SK-N-SH (cell line): ENCODE results near the gene CAMK2D. TPM values are rescaled to one million over a fixed set of nuclear protein-coding genes. Genes with fewer than 3 reads are reported as not detected.

ENCODE experiments used
- CTCF ChIA-PET: fragments of 300-600, 350-600 bp; formaldehyde crosslinking; extraction: SDS; loops from one replicate; lab custom pipeline; 2021; lab: Yijun Ruan, JAX
- POLR2A ChIA-PET: fragments of 350-600 bp; sonication (Branson Sonifier 250); formaldehyde crosslinking; extraction: SDS; loops from one replicate; lab custom pipeline; 2020; ENCODE audit warnings: antibody characterized with exemption, inconsistent platforms; lab: Yijun Ruan, JAX
- DNase-seq: peaks from one replicate; pipeline ENCODE4 v3.0.0; 2012
- H2AFZ ChIP-seq: fragments of 200-600 bp; sonication (generic); 2 replicates; pipeline ENCODE4 v1.8.1; 2016; ENCODE audit warnings: antibody characterized with exemption, mild to moderate bottlenecking, low read depth
- H3F3A ChIP-seq: fragments of 200-600 bp; sonication (generic); replicated peaks from 2 replicates; pipeline ENCODE3; 2016; ENCODE audit warnings: antibody characterized with exemption, mild to moderate bottlenecking; ENCODE audit not compliant: insufficient read depth
- H3K27ac ChIP-seq, 2 experiments: fragments of 200-500 bp in 1 of 2; fragments of 200-600 bp in 1 of 2; sonication (Bioruptor generic) in 1 of 2; sonication (generic), shearing (Covaris generic) in 1 of 2; 2 replicates each; pipeline versions ENCODE4 v1.5.1 to v1.6.1; 2014 to 2016; ENCODE audit warnings: low read depth in 2 of 2, inconsistent platforms in 1 of 2, low read length in 1 of 2, mild to moderate bottlenecking in 1 of 2, mixed read lengths in 1 of 2
- H3K27me3 ChIP-seq: fragments of 200-600 bp; sonication (generic), shearing (Covaris generic); 2 replicates; pipeline ENCODE4 v1.6.1; 2016; ENCODE audit warnings: mixed run types; ENCODE audit not compliant: insufficient read depth
- H3K36me3 ChIP-seq, 2 experiments: fragments of 200-500 bp in 1 of 2; fragments of 200-600 bp in 1 of 2; sonication (Bioruptor generic) in 1 of 2; sonication (generic) in 1 of 2; replicated peaks in 1 of 2; 2 replicates each; pipeline versions ENCODE3 to v1.5.1; 2014 to 2016; ENCODE audit warnings: low read length in 1 of 2, mild to moderate bottlenecking in 1 of 2; ENCODE audit not compliant: insufficient read depth in 2 of 2, control insufficient read depth in 1 of 2
- H3K4me1 ChIP-seq, 2 experiments: fragments of 200-500 bp in 1 of 2; fragments of 200-600 bp in 1 of 2; sonication (Bioruptor generic) in 1 of 2; sonication (generic), shearing (Covaris generic) in 1 of 2; 2 replicates each; pipeline versions ENCODE4 v1.5.1 to v1.6.1; 2014 to 2016; ENCODE audit warnings: low read depth in 1 of 2, low read length in 1 of 2, mixed run types in 1 of 2; ENCODE audit not compliant: insufficient read depth in 2 of 2, control insufficient read depth in 1 of 2
- H3K4me2 ChIP-seq: fragments of 200-600 bp; sonication (generic), shearing (Covaris generic); 2 replicates; pipeline ENCODE4 v1.6.1; 2017; ENCODE audit warnings: mixed run types
- H3K4me3 ChIP-seq, 2 experiments: fragments of 200-500 bp in 1 of 2; fragments of 200-600 bp in 1 of 2; sonication (Bioruptor generic) in 1 of 2; sonication (generic), shearing (Covaris generic) in 1 of 2; 2 replicates each; pipeline versions ENCODE4 v1.5.1 to v1.8.1; 2014 to 2016; ENCODE audit warnings: low read depth in 2 of 2, inconsistent platforms in 1 of 2, low read length in 1 of 2, mild to moderate bottlenecking in 1 of 2, mixed read lengths in 1 of 2, moderate library complexity in 1 of 2
- H3K79me2 ChIP-seq: fragments of 200-600 bp; sonication (generic); 2 replicates; pipeline ENCODE4 v1.8.1; 2017; ENCODE audit warnings: mild to moderate bottlenecking; ENCODE audit not compliant: insufficient read depth
- H3K9ac ChIP-seq: fragments of 200-600 bp; sonication (generic); 2 replicates; pipeline ENCODE4 v1.6.1; 2017; ENCODE audit warnings: mixed run types
- H3K9me2 ChIP-seq: fragments of 200-600 bp; sonication (generic); 2 replicates; pipeline ENCODE4 v1.6.1; 2017; ENCODE audit warnings: mixed run types
- H3K9me3 ChIP-seq: fragments of 200-600 bp; sonication (generic); 2 replicates; pipeline ENCODE4 v1.6.1; 2017; ENCODE audit warnings: mixed run types, mild to moderate bottlenecking, moderate library complexity
- H4K20me1 ChIP-seq: fragments of 200-600 bp; sonication (generic); 2 replicates; pipeline ENCODE4 v1.6.1; 2017; ENCODE audit warnings: mild to moderate bottlenecking, mixed run types; ENCODE audit not compliant: insufficient read depth
- ELF1 ChIP-seq: IDR thresholded peaks from 2 replicates; pipeline ENCODE4 v1.4.0; 2012
- EP300 ChIP-seq, 2 experiments: IDR thresholded peaks; 2 replicates each; pipeline versions ENCODE4 v1.4.0 to v1.6.1; 2012; ENCODE audit warnings: borderline replicate concordance in 1 of 2, low read depth in 1 of 2, low read length in 1 of 2
- FOSL2 ChIP-seq: IDR thresholded peaks from 2 replicates; pipeline ENCODE4 v1.4.0; 2012; ENCODE audit warnings: low read depth, mild to moderate bottlenecking, moderate library complexity, borderline replicate concordance
- FOXM1 ChIP-seq: IDR thresholded peaks from 2 replicates; pipeline ENCODE4 v1.4.0; 2012; ENCODE audit warnings: low read depth, mild to moderate bottlenecking
- GATA2 ChIP-seq: sonication (generic); formaldehyde crosslinking; IDR thresholded peaks from 2 replicates; pipeline ENCODE4 v1.5.0; 2020; ENCODE audit warnings: mild to moderate bottlenecking, missing genetic modification reagents
- IRF3 ChIP-seq: fragments of 150-350 bp; IDR thresholded peaks from 2 replicates; pipeline ENCODE4 v1.6.1; 2016; ENCODE audit warnings: mild to moderate bottlenecking, low read depth, low read length
- JUND ChIP-seq: IDR thresholded peaks from 2 replicates; pipeline ENCODE4 v1.4.0; 2012
- MAX ChIP-seq: IDR thresholded peaks from 2 replicates; pipeline ENCODE4 v1.4.0; 2012; ENCODE audit warnings: low read depth
- MEF2A ChIP-seq: IDR thresholded peaks from 2 replicates; pipeline ENCODE4 v1.4.0; 2012; ENCODE audit warnings: low read depth, borderline replicate concordance
- MXI1 ChIP-seq: IDR thresholded peaks from 2 replicates; pipeline ENCODE4 v1.6.1; 2012; ENCODE audit warnings: mild to moderate bottlenecking, low read depth, low read length, improper control_type of control experiment
- NFIC ChIP-seq: IDR thresholded peaks from 2 replicates; pipeline ENCODE4 v1.4.0; 2012; ENCODE audit warnings: borderline replicate concordance
- PBX3 ChIP-seq: IDR thresholded peaks from 2 replicates; pipeline ENCODE4; 2012
- RCOR1 ChIP-seq: fragments of 150-350 bp; IDR thresholded peaks from 2 replicates; pipeline ENCODE4 v1.6.1; 2017; ENCODE audit warnings: antibody characterized with exemption, low read length
- RFX5 ChIP-seq: IDR thresholded peaks from 2 replicates; pipeline ENCODE4 v1.6.1; 2012; ENCODE audit warnings: mild to moderate bottlenecking, improper control_type of control experiment, low read length
- RXRA ChIP-seq: IDR thresholded peaks from 2 replicates; pipeline ENCODE4 v1.4.0; 2012; ENCODE audit warnings: low read depth, mild to moderate bottlenecking, borderline replicate concordance
- SIN3A ChIP-seq: IDR thresholded peaks from 2 replicates; pipeline ENCODE4 v1.6.1; 2012; ENCODE audit warnings: low read depth, mild to moderate bottlenecking, low read length, moderate library complexity, borderline replicate concordance
- TCF12 ChIP-seq: IDR thresholded peaks from 2 replicates; pipeline ENCODE4 v1.4.0; 2012
- ZBTB33 ChIP-seq: IDR thresholded peaks from 2 replicates; pipeline ENCODE4 v1.4.0; 2012; ENCODE audit warnings: low read depth, borderline replicate concordance
- WGBS: methylation state at CpG from one replicate; pipeline ENCODE4 v1.1.6; 2017; ENCODE audit warnings: low lambda C conversion rate; 5-methylcytosine and 5-hydroxymethylcytosine counted together
- polyA plus RNA-seq, 3 experiments: library from polyadenylated mRNA; depleted of rRNA; stranded (reverse); fragments of >200 nt; gene quantifications; 2 replicates each; pipeline ENCODE4 v1.2.3, GENCODE V29; 2012

CAMK2D gene
- polyA plus RNA-seq, 1 of the 3 experiments (the other 2 are of a cell fraction): 17.0 TPM

GRCh38 chr4:113411496-113411938 lies 350.0 kb downstream of the CAMK2D start:
- Histone ChIP-seq H3K79me2 (no peaks in the 10 kb centered on the region), H2AFZ (no peak overlapping the region), H3K9me2 (no peaks in the 10 kb centered on the region), H3K9me3 (no peaks in the 10 kb centered on the region), H4K20me1 (no peaks in the 10 kb centered on the region), H3K4me2 (no peak overlapping the region), H3K4me3 (no peak overlapping the region), H3K9ac (no peak overlapping the region), H3K27ac (no peak overlapping the region), H3K4me1 (no peaks in the 10 kb centered on the region), H3K27me3 (no peaks in the 10 kb centered on the region), H3F3A (no peaks in the 10 kb centered on the region), H3K36me3 (no peaks in the 10 kb centered on the region)
- ChIA-PET POLR2A (no interaction called here), CTCF (interaction anchor here (7.1 kb wide), 1 partner anchor 17 kb away, joined by 35 read pairs; no protein-coding TSS in a partner anchor)
- TF ChIP-seq GATA2 (no peak), NFIC (peak; percentile 41)
- DNase-seq: no peak
- WGBS: 75% methylated on average over 4 of the region's 4 CpGs

GRCh38 chr4:113410686-113411085 lies 350.9 kb downstream of the CAMK2D start:
- Histone ChIP-seq H3F3A (no peaks in the 10 kb centered on the region), H3K9ac (no peak overlapping the region), H3K9me3 (no peaks in the 10 kb centered on the region), H3K79me2 (no peaks in the 10 kb centered on the region), H3K36me3 (no peaks in the 10 kb centered on the region), H4K20me1 (no peaks in the 10 kb centered on the region), H3K27me3 (no peaks in the 10 kb centered on the region), H3K4me2 (no peak overlapping the region), H2AFZ (no peak overlapping the region), H3K4me1 (no peaks in the 10 kb centered on the region), H3K27ac (no peak overlapping the region), H3K4me3 (no peak overlapping the region), H3K9me2 (no peaks in the 10 kb centered on the region)
- POLR2A ChIA-PET: no interaction called here
- TF ChIP-seq SIN3A (no peak), RFX5 (no peak), ELF1 (no peak), MEF2A (no peak), RXRA (no peak), GATA2 (no peak), IRF3 (no peak), TCF12 (no peak), ZBTB33 (no peak), MAX (no peak), FOSL2 (no peak), MXI1 (no peak), RCOR1 (no peak), EP300 (IDR thresholded peaks at IDR 0.05; ENCODE audit: borderline replicate concordance in 1 of 2, low read depth in 1 of 2, low read length in 1 of 2) (no peak), FOXM1 (no peak), PBX3 (no peak), JUND (no peak)
- DNase-seq: no peak
- CTCF ChIA-PET: interaction anchor here (7.1 kb wide), 1 partner anchor 16 kb away, joined by 35 read pairs; no protein-coding TSS in a partner anchor
